Cardiac septum (tissue), 1 donor: ENCODE data around the gene HRH1. TPM values are rescaled to one million over a fixed set of nuclear protein-coding genes. Genes with fewer than 3 reads are reported as not detected.
A peak's percentile ranks its signal among the peaks of the same experiment; 100 is the strongest.

Experiments
- DNase-seq: peaks from one replicate; pipeline ENCODE4 v3.0.0-alpha.2; 2020; ENCODE audit warnings: low spot score
- intact Hi-C: fragments of 100-400 bp; cut with DNase I; formaldehyde crosslinking; loops from one replicate; pipeline ENCODE4 v1.14.0; 2022
- total RNA-seq: library from RNA; stranded (reverse); fragmentation: NEBNext Ultra II Directional; extraction: Animal tissue kit (Norgen Biotek cat#: 25700); gene quantifications from one replicate; pipeline ENCODE4 v1.2.1, GENCODE V29; 2021
- donor health status: DM: no; HTN: no; CAD: no.

Gene HRH1
- total RNA-seq, 1 donor from 2014 or later = 4.8 TPM

DNA sequence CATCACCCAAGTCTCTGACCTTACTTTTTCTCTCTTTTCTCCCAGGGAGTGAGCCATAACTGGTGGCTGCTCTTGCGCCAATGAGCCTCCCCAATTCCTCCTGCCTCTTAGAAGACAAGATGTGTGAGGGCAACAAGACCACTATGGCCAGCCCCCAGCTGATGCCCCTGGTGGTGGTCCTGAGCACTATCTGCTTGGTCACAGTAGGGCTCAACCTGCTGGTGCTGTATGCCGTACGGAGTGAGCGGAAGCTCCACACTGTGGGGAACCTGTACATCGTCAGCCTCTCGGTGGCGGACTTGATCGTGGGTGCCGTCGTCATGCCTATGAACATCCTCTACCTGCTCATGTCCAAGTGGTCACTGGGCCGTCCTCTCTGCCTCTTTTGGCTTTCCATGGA is 104.7 kb downstream of the HRH1 start:
- intact Hi-C loops = no loop called here
- no peak for DNase-seq

GRCh38 chr3:11260460-11260859 is 106.2 kb downstream of the HRH1 start:
- intact Hi-C loops = no loop called here
- DNase-seq = no peak

DNA sequence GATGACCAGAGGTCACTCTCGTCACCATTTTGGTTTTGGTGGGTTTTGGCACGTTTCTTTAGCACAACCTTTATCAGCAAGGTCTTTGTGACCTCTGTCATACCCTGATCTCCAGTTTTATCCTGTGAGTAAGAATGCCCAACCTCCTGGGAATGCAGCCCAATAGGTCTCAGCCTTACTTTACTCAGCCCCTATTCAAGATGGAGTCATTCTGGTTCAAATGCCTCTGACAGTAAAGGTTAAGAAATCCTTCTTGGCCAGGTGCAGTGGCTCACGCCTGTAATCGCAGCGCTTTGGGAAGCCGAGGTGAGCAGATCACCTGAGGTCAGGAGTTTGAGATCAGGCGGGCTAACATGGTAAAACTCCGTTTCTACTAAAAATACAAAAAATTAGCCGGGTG is 114.7 kb downstream of the HRH1 start:
- DNase-seq = no peak
- intact Hi-C loops = no loop called here

- peak; percentile 98 for DNase-seq
- intact Hi-C loops = no loop called here
Measured at GRCh38 chr3:11271986-11272904, 118.0 kb downstream of the HRH1 start, which contains the start of gene ATG7. Gene ATG7 (plus strand): TSS chr3:11272397. CDS start chr3:11298696, 26,299 bp downstream.

DNA sequence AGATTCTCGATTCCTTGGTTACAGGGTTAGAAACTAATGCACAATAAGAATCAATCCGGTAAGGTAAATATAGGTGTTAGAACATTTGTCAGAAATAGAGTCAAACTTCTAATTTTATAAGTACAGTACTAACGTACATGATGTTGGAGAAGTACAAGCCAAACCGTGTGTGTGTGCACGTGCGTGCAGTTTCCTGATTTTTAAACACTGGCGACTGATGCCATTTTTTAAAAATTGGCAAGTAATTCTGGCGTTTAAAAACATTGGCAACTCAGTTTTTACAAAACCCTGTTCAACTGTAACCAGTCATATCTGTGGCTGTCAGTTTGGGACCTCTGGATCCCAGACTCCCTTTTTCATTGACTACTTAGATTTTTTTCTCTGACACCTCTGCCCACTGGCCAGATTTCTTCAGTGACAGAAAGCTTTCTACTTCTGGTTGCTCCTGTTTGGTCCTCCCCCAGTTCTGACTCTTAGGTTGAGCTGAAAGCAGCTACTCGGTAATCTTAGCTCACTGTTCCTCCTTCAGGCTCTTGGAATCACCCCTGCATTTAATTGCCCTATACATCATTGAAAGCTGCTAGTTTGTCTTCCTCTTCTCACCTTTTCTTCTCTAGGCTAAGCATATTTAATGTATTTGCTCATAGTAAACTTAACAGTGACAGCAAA is 118.7 kb downstream of the HRH1 start:
- intact Hi-C loops = no loop called here
- DNase-seq = no peak

- no peak for DNase-seq
Measured at GRCh38 chr3:11273891-11274291, 119.6 kb downstream of the HRH1 start.

GRCh38 chr3:11274566-11275142 is 120.4 kb downstream of the HRH1 start:
- intact Hi-C loops = no loop called here
- DNase-seq = no peak

More at GRCh38 chr3:11273891-11274291, 119.6 kb downstream of the HRH1 start:
- intact Hi-C loops = no loop called here

GRCh38 chr3:11275926-11276325 is 121.6 kb downstream of the HRH1 start:
- intact Hi-C loops = no loop called here
- DNase-seq = no peak

DNA sequence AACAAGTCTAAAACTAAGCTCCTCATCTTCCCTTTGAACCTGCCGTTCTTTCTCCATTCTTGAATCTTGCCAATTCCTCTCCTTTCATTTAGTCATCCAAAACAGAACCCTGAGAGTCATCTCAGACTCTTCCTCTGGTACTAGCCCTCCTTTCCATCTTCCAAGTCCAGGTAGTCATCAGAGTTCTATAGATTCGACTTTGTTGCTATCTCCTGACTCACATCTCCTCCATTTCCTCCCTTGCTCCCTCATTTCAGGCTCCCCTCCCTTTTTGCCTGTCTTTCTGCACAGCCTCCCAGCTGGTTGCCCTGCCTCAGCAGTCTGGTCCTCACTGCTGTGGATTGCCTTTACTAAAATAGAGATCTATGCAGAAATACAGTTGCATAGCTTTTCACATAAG is 122.6 kb downstream of the HRH1 start:
- no peak for DNase-seq
- intact Hi-C loops = no loop called here

DNA sequence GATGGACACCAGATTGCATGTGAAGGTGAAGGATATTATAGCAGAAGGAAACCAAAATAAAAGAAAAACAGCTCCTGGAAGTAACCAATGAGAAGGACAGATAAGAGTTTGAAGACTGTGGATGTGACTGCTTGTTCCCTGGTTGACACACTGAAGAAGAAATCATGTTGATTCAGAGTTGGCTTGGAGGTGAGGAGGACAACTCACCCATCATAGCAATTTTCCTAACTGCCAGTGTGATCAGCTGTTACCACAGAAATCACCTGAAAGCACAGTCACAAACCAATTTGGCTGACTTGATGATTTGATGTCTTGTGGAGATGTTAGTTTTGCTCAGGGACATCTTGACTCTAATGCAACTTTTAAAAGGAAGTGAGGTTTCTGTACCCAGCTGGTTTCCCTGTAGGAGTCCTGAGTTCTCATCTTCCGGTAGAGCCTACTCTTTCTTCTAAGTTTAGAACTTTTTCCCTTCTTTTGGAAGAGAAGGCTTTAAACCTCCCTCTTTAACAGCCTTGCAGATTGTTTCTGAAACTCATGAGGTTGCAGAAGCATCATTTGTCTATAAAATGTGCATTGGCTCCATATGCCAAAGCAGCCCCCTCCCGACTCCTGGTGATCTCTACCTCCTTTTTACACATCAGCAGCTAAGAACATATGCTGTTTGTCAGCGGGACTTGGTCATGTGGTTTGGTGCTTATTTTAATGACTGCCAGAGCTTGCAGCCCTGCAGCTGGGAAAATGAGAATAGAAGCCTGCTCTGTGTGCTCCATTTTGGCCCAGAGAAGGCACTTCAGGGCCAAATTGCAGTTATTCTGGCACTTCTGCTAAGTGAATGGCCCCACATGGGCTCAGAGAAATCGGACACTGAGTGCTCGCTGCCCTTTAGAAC is 128.2 kb downstream of the HRH1 start:
- DNase-seq = no peak
- intact Hi-C loops = no loop called here

DNA sequence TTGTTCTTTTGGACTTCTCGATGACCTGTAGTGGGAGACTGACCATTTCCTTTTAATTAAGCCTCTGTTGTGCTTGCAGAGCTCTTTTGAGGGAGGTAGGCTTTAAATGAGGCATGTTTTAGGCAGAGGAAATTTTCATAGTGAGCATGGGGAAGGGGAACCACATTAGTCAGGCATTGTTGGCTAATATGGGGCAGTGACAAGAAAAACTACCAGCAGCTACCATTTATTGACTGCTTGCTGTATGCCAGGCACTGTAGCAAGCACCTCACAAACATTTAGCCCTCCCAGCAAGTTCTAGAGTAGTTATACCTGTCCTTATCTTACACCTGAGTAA is 128.8 kb downstream of the HRH1 start:
- DNase-seq = no peak
- intact Hi-C loops = no loop called here

DNA sequence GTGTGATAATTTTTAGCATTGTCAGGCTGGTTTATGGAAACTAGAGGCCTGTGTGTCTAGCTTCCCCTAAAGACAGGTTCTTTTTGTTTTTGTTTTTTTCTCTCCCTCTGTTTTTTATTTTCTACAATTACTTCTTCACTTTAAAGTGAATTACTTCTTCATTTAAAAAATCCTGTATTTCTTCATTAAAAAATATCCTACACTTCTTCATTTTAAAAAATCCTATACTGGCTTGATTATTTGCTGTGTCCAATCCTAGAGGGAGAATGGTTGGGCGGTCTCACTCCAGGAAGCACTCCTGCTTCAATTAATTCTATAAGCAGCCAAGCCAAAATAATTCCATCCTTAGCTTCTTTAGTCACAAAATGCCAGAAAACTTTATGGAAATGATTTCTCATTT is 129.7 kb downstream of the HRH1 start:
- DNase-seq = no peak
- intact Hi-C loops = no loop called here

- no peak for DNase-seq
- intact Hi-C loops = no loop called here
Measured at GRCh38 chr3:11285471-11285870, 131.2 kb downstream of the HRH1 start.

DNA sequence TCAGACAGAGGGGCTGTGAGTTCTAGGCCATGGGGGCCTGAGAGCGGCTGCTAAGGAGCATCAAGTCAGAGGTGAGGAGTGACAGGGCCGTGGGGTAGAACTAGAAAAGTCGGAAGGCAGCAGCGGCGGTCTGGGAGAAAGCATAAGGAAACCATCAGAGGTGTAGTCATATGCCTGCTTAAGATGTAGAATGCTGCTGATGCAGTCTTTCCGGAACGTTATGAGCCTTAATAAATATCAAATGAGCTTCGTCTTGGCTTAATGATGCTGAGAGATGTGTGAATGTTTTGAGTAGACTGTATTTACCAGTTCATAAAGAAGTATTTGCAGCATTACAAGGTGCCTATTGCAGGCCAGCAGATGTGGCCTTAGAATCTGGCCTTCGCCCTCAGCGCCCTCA is 133.1 kb downstream of the HRH1 start:
- intact Hi-C loops = no loop called here
- no peak for DNase-seq

GRCh38 chr3:11288021-11288491 is 133.8 kb downstream of the HRH1 start:
- intact Hi-C loops = no loop called here
- DNase-seq = no peak

DNA sequence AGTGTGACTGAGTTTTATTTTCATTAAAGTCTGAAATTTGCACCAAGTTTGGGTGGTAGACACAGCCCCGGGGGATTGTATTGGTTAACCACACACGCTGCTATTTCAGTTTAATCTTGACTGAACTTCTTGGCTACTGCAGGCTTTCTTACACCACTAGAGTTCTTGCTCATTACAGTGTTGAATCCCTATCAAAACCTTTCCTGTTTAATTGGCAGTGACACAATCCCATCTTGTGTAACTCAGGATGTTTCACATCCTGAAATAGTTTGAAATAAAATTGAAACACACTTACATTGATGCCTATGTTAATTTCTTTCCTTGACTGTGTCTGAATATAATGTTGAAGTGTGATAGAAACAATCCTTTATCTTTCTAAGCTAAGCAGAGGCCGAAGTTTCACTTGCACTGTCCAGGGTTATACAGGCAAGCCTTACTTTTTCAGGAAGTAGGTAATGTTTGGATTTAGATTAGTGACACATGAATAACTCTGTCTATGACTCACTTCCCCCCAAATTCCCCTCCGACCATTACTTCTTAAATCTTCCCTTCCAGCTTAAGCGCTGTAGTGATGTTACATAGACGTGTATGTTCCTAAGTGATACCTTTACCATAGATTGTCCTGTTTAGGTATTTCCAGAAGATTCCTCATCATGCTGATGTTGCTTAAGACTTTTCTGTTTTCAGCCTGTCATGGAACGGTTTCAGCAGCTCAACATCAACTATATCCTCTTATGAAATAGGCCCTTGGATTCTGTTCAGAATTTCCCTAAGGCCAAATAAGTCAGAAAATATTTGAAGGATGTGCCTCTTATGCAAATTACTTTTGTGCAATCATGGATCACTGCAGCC is 134.7 kb downstream of the HRH1 start:
- DNase-seq = no peak
- intact Hi-C loops = no loop called here

DNA sequence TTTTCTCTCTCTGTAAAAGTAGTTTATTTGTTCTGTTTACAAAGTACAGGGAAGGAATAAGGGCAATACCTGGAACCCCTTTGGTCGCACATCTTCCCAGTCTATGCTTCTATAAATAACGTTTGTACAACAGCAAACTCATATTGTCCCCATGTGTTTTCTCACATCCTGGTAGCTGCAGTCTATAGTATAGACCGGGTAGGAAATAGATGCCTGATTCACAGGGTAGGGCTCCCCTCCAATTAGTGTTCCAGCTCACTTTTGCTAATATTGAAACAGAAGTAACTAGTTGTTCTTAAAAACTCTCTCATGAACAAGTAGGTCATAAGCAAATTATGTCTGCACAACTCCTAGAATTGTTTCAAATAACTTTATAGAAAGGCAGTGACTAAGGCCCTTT is 135.6 kb downstream of the HRH1 start:
- intact Hi-C loops = no loop called here

GRCh38 chr3:11290743-11291680 is 136.7 kb downstream of the HRH1 start:
- intact Hi-C loops = no loop called here
- no peak for DNase-seq

More for the DNA sequence above, 135.6 kb downstream of the HRH1 start:
- no peak for DNase-seq
